GM18867 (cell line): Measurements from ENCODE around the gene HCN2.
"Not testable (repeated sequence)": the region's sequence is repeated elsewhere in the genome, so short reads cannot be mapped to it uniquely, and the experiment has no call there.

Source experiments
- ATAC-seq: cut with Tn5 transposase; IDR thresholded peaks from one replicate; pipeline ENCODE4 v1.9.1; 2021; ENCODE audit warnings: mild to moderate bottlenecking, moderate library complexity; ENCODE audit not compliant: unreplicated experiment

Gene HCN2

DNA sequence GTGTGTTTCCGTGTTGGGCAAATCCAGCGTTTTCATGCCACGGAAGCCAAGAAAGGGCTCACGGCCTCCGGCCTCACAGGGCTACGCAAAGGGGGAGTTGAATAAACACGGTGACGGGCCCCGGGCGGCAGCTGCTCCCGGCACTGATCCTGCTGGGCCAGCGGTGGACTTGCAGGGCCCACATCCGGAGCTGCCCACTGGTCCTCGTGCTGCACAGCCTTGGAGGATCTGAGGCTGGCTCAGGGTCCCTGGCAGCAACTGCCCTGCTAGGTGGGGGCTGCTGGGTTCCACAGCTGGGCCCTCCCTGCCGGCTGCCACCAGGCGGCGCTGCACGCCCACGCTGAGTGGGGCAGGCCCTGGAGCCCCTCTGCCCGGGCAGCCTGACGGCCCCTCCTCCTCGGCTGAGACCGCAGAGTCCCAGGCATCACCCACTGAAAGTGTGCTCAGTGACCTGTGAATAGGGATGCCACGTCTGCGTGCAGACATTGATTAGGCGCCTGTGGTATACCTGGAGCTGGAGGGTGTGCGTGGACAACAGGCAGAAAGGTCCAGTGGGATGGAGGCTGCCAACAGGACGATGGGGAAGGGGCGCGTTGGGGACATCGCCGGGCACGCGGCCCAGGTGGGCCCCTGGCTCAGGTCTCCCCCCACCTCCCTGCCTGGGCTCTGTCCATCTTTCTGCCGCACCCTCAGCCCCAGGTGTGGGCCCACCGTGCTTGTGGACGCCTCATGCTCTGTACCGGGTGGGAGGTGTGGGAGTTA, 5.3 kb upstream of the HCN2 start:
- no peak for ATAC-seq

DNA sequence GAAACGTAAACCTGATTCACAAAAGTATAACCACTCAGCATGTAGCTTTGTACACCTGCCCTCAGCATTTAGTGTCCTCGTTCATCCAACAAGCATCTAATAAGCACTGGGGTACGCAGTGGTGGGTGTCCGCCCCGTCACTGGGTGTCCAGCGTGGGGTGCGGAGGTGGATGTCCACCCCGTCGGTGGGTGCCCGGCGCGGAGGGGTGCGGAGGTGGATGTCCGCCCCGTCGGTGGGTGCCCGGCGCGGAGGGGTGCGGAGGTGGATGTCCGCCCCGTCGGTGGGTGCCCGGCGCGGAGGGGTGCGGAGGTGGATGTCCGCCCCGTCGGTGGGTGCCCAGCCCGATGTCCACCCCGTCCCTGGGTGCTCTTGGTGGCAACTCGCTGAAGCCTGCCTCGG, 4.5 kb upstream of the HCN2 start:
- not testable (repeated sequence) for ATAC-seq

DNA sequence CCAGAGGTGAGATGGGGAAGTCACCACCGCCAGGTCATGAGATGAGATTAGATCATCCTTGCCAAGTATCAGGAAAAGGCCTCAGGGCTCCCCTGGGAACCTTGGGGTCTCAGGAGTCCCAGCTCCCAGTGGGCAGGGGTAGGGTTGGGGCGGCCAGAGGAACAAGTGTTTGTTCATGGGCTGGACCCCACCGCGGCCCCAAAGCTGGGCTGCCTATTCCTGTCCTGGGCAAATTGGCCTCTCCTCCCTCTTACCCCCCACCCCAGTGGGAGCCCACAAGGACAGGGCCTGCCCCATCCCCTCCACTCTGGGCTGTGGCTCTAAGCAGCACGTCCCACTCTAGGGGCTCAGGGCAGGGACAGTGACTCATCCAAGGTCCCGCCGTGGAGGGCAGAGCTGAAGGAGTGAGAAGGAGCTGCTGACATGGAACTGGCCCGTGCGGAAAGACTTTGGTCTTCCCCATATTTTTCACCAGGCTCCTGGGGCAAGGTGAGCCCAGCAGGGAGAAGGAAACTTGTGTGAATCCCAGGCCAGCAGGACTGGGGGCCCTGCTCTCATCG, 4.0 kb upstream of the HCN2 start:
- ATAC-seq: no peak

DNA sequence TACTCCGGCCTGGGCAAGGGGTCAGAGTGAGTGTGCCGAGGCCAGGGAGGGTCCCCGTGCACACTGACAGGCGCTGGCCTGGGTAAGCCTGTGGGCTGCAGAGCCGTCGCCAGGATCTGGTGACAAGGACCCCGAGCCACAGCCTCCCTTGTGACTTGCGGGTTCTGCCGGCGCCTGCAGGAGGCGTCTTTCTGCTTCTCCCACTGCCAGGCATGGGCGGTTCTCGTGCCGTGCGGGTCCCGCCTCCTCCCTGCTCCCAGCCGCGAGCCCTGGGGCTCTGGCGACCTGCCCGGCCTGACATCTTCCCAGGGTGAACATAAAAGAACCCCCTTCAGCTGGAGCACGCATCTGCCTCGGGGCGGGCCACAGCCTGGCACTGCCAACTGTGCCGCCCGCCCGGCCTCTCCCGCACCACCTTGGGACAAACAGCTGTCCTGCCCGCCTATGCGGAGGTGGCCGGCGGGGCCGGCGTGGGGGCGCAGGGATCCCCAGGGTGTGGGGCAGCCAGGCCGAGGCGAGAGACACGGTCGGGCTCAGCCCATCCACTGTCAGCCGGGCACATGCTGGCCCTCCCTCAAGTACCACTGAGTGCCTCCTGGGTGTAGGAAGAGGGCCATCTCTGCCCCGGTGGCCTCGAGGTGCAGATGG, 1.5 kb upstream of the HCN2 start:
- no peak for ATAC-seq

DNA sequence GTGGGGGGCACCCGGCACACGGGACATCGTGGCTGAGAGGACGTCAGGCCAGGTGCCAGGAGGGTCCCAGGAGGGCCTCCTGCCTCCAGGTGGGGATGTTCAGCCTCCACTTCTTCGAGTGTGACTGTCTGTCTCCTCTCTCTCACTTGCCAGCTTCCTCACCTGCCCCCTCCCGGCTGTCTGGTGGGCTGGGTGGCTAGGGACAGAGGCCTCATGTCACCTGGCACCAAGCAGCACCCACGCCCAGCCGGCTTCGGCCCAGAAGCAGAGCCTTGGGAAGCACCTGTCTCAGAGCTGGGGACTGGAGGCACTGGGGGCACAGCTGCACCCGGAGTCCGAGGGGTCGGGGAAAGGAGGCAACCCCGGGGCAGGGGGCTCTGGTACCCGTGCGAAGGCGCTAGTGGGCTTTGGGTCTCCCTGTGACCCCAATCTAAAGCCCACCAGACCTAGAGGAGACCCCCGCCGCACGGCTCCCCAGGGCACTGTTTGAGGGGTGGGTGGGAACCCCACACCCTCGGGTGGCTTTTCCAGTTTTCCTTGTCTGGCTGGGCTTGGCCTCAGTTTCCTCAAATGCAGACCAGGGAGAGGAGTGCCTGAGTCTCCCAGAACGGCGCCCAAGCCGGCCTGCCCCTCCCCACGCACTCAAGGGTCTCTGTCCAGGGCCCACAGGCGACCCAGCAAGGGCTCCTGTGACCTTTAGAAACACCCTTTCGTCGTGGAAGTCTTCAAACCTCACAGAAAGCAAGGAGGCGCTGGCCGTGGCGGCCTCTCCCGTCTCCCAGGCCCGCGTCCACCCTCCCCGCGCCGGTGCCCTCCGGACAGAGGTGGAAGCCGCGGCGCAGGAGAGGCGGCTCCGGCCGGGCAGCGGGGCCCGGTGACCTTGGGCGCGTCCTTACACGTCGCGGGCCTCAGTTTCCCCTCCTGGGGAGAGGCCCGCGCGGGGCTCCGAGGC, 664 bp upstream of the HCN2 start:
- no peak for ATAC-seq

DNA sequence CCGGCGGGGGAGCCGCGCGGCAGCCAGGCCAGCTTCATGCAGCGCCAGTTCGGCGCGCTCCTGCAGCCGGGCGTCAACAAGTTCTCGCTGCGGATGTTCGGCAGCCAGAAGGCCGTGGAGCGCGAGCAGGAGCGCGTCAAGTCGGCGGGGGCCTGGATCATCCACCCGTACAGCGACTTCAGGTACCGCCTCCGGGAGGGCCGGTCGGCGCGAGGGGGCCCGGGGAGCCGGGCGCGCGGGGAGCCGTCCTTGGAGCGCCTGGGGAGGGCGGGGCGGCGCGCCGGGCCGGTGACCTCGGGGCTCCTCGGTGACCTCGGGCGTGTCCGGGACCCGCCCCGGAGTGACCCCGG, 690 bp downstream of the HCN2 start:
- ATAC-seq: no peak

DNA sequence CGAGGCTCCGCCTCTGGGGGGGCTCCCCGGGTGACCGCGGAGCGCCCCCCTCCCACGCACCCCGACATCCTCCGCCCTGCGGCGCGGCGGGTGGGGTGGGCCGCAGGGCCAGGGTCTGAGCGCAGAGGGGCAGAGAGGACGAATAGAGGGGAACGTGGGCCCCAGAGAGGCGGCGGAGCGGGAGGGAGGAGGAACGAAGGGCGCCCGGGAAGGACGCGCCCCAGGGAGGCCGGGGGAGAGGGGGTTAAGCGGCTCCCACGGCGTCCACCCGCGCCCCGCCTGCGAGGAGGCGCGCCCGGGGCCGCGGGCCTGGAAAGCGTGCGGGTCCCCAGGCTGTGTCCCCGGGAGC, 1.0 kb downstream of the HCN2 start:
- no peak for ATAC-seq

DNA sequence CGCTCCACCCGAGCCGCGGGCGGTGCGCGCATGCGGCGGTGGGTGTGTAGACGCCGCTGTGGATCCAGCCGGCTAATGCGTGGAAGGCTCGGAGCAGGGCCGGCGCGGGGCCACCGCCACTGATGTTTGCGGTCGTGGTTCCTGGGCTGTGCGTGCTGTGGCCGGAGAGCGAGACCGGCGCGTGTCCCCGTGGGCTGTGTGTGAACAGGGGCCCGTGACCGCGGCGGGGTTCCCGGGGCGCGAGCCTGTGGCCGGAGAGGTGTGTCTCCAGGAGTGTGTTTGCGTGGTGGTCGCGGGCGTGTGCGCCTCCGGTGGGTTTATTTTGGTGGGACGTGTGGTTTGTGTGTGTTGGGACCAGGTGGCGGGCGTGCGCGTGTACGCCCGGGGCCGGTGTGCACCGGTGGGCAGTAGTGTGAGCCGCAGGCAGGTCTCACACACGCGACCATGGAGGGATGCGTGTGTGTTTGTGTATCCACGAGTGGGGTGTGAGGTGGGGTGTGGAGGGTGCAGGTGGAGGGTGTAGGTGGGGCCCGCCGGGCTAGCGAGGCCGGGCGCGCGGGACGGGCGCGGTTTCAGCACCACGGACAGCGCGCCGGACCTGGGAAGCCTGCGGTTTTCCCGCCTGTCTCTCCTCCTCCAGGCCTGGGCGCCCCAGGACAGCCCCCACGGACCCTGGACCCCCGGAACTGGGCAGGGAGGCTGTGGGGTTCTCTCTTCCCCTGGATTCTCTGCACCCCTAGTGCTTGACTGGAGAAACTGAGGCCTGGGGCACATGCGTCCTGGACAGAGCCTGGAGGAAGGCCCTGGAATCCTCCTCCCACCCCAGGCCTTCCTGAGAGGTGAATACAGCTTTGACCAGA, 1.6 kb downstream of the HCN2 start:
- ATAC-seq: no peak

DNA sequence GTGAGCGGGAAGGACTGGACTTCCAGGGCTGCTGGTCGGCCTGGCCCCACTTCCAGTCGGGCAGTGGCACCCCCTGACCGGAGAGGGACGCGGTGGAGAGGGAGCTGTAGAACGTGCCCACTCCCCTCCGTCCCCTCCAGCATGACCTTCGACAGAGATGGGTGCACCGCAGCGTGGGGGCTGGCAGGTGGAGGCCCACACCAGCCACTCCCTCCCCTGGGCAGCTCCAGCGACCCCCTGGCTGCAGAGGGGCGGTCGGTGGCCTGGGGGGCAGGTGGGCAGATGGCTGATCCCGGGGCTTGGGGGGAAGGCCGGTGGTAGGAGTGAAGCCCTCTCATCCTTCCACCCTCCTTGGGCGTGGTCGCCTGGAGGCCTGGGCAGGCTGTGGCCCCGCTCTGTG, 2.4 kb downstream of the HCN2 start:
- ATAC-seq: no peak

DNA sequence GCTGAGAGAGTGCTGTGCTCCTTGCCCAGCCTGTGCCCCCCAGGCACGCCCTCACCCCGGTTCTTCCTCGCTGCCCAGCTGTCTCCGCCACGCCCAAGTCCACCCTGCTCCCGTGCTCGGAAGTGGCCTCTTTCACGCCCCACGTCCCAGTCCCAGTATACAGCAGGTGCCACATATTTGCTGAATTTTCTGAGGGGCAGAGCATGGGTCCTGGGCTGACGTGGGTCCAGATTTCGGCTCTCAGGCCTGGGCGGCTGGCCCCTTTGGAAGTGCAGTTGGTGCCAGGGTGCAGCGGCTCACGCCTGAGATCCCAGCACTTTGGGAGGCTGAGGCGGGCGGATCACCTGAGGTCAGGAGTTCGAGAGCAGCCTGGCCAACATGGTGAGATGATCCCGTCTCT, 3.4 kb downstream of the HCN2 start:
- ATAC-seq: no peak

DNA sequence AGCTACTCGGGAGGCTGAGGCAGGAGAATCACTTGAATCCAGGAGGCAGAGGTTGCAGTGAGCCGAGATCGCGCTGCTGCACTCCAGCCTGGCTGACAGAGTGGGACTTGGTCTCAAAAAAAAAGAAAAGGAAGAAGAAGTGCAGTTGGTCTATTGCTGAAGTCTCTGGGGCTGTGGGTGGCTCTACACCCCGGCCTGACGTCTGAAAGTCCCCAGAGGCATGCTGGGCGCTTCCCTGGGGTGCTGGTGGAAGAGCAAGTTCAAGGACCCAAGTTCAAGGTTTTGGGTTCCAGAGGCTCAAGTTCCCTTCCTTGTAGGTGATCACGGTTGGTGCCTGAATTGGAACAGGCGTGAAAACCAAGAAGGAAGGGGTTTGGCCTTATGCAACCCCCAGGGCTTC, 3.8 kb downstream of the HCN2 start:
- ATAC-seq: no peak

DNA sequence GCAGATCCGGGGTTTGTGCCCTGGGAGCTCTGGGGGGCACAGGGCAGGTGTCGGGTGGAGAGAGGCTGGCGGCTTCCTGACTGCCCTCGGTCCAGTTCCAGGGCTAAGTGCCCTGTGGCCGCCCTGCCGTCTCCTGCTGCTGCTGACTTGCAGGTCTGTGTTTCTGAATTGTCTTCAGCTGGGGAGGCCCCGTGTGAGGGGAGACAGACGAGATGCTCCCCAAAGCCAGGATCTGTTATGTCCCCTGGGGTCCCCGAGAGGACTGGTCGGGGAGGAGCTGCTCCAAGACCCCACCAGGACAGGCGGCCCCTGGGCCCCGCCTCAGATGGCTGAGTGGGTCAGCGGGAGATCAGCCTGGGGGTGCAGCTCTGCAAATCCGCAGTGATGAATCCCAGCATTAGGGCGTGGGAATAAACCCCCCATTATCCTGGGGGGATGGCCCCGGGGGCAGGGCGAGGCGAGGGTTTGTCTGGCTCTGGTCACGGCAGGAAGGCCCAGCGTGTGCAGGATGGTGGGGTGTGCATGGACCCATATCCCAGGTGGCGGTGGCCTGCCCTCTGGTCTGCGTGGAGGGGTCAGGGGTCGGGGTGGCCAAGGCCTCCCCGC, 4.7 kb downstream of the HCN2 start:
- no peak for ATAC-seq

DNA sequence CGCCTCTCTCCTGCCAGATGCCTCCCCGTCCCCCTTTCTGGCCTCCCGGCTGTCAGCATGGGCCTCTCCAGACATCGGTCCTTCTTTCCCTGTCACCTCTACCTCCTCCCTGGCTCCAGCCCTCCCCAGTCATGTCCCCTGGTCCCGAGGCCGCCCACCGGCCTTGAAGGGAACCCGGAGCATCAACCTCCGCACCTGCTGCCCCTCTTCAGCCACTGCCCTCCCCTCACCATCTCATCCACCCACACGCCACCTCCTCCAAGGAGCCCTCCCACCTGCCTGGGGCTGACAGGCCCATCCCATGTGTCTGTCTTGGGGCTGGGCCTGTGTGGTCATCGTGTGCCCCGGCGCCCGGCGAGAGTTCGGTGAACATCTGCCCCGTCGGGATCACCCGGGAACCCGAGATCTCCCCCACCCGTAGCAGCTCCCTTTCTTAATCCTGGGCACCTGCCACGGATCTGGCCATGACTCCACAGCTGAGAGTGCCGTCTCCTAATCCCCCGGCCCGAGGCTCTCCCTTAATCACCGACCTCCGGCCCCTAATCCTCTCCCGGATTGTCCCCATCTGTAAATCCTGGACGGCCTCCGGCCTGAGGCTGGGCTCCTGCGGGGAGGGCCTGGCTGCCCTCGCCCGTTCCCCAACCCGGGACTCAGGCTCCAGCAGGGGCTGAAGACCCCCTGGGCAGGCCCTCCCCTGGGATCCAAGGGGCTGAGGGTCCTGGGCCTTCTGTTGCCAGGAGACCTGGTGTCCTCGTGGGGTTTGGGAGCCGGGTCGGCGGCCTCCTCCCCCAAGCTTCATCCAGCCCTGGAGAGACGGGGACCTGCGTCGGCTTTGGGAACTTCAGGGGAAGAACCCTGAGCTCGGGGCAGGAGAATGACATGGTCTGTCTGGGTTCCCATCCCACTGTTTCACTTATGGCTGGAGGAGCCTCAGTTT, 5.9 kb downstream of the HCN2 start:
- ATAC-seq: no peak

DNA sequence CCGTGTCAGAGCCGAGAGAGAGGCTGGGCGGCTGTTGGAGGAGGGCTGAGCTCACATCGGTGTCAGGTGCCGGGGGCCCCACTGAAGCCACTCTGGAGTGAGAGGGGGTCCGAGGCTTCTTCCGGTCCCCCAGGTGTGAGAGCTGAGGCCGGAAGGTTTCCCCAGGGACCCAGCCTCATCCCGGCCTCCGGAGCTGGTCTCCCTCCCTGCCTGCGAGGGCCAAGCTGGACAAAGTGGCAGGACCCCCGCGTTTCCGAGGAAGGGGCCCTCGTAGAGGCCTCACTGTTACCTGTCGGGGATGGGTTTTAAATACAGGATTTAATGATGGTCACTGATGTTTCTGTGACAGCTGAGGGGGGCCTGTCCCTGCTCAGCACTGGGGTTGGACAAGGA, 6.6 kb downstream of the HCN2 start:
- no peak for ATAC-seq

DNA sequence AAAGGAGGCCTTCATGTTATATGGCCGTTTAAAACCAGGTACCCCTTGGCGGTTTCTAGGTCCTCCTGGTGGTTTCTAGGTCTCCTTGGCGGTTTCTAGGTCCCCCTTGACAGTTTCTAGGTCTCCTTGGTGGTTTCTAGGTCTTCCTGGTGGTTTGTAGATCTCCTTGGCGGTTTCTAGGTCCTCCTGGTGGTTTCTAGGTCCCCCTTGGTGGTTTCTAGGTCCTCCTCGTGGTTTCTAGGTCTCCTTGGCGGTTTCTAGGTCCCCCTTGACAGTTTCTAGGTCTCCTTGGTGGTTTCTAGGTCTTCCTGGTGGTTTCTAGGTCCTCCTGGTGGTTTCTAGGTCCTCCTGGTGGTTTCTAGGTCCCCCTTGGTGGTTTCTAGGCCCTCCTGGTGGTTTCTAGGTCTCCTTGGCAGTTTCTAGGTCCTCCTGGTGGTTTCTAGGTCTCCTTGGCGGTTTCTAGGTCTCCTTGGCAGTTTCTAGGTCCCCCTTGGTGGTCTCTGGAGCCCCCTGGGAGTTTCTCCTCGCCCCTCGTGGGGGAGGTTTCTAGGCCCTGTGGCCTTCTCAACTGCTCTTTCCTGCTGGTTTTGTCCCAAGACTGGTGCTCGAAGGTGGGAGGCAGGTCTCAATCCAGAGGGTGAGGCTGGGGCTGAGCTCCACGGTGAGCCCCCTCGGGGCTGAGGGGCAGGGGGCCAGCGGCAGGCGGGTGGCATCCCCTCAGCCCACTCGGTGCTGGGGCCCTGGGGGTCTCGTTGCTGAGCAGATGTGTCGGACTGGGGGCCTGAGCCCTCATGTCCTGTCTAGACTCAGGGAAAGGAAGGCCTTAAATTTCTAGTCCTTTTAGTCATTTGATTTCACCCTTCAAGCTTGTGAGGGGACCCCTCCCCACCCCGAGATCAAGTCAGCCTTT, 8.0 kb downstream of the HCN2 start:
- ATAC-seq: no peak

DNA sequence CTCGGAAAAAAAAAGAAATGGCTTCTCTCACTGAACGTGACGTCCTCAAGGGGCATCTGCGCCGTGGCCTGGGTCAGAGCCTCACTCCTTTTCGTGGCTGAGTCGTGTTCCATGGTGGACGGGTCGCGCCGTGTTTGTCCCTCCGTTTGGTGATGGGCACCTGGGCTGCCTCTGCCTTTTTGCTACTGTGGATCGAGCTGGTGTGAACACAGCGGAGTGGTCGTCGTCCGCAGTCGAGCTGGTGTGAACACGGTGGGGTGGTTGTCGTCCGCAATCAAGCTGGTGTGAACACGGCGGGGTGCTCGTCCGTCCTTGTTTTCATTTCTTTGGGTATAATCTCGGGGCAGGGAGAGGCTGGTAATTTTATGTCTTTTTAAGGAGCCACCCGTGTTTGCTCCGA, 11.6 kb downstream of the HCN2 start:
- no peak for ATAC-seq

DNA sequence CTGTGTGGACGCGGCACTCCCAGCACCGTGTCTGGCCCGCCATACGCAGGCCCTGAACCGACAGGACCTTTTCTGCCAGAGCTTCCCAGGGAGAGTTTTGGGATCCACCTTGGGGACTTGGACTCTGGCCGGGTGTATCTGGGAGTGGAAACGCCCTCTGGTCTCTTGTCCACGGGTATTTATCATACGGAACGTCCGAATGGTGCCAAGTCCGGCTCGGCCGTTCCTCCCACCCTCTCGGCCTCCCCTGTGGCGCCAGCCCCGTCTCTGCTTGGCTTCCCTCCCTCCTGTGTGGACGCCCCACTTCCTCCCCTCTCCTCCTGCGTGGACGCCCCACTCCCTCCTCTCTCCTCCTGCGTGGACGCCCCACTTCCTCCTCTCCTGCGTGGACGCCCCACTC, 12.1 kb downstream of the HCN2 start:
- no peak for ATAC-seq
